Endometrium (tissue), 2 donors: ENCODE results near the gene CHAF1A.

ENCODE experiments used
- FAIRE-seq: peaks from 2 replicates; lab custom pipeline; 2012; peaks lifted over from hg19 to GRCh38; lab: Jason Lieb, UNC
- donor health status: control.
- donor health status: control.

Gene CHAF1A

DNA sequence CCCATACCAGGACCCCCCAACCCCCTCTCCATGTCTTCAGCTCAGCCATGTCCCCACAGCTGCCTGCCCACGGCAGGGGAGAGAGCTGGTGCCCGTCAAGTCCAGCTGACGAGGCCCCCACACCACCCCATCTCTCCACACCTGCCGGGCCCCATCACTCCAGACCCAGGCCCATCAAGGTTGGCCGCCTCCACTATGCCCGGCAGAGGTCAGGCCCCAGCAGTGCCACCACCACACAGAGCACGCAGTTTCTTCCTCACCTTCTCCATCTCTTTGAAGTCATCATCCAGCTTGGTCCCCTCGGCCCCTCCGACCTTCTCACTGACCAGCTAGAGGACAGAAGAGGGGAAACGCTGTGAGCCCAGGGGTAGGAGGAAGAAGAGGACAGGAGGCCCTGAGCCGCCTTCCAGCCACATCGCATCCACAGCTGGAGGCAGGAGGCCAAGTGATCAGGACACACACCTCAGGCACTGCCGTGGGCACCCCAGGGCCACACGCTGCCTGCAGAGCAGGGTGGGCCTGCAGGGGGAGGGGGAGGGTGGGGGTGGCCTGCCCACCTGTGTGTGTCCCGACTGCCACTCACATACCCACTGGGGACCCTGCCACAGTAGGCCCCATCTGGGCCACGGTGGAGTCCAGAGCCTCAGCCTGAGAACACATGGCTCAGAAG is 35.6 kb upstream of the CHAF1A start:
- FAIRE-seq = no peak

DNA sequence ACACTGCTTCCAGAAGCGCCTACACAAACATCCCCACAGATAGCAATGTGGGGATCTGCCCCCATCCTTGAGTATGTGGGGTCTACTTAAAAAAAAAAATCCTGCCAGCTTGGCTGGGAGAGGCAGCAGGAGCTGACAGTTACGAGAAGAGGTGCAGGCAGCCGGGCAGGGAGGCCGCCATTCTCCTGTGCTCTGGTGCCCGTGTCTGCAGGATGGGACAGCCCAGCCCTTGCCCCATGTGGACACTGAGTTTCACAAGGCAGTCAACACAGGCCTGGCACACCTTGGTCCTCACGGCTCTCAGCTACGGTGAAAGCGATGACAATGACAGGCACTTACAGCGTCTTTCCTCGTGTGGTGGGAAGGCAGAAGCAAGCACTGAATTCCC is 35.1 kb upstream of the CHAF1A start:
- no peak for FAIRE-seq

DNA sequence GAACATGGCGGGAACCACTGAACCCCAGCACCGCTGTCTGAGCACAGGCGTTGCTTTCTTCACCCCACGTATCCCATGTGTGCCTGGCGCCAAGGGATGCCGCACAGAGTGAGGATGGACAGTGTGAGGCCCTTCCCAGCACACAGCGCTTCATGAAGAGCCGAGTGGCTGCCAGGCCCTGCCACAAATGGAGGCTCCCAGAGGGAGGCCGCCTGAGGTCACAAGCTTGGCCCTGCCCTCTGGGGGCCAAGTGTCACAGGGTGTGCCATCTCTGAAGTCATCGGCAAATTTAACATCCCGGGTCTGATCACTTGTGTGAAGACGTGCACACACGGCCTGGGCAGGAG is 34.7 kb upstream of the CHAF1A start:
- no peak for FAIRE-seq

DNA sequence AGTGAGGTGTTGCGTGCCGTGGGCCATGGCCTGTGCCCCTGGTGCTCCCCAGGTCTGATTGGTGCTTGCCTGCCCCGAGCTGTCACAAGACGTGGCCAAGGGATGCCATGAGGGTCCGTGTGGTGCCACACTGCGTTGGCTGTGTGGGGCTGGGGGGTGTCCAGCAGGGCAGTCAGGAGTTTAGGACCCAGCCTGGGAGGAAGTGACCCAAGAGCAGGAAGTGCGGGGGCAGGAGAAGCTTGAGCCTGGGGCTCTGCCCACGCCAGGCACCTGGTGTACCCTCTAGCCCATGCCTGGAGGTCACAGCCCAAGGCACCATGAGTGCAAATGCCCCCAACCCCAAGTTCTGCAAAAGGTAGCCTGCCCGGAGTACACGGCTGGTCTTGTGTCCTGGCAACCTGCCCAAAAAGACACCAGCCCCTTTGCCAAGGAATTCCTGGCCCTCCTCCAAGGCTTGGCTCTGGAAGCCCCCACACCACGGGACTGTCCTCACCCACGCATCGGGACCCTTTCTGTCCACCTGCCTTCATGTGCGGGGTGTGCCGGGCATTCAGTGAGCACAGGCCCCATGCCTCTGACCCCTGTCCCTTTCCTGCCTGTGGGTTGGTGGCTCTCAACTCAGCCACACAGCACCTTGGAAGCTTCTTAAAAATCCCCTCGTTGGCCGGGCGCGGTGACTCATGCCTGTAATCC is 34.2 kb upstream of the CHAF1A start:
- no peak for FAIRE-seq

DNA sequence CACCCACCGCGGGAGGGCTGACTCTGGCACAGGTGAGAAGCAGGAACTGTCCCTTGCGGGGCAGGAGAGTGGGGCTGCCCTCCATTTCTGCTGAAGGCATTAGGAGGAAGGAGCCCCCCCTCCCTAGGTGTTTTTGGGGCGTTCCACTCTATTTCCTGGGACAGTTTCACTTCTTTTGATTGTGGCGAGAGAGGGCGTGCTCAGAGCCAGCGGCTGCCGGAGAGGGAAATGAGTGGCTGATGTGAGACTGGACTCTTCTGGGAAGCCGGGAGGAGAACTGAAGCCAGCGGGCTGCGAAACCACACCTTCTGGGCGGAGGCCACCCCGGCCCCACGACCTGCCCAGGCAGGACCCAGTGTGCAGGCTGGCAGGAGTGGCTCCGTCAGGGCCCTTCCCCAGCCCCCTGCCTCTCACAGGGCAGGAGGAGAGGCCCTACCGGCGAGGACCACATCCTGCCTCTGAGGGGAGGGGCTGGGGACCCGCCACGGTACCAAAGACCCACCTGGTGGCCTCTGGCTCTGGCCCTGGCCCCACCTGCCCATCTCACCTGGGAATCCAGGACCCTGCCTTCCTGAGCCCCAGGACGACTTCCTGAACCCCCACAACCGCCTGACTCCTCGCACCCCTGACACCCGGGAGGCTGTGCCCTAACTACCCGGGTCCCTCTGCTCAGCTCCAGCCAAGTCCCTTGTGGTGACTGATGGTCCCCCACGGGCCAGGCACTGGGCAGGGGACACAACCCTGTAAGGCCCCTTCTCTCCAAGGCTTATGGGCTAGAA is 33.1 kb upstream of the CHAF1A start:
- FAIRE-seq = no peak

DNA sequence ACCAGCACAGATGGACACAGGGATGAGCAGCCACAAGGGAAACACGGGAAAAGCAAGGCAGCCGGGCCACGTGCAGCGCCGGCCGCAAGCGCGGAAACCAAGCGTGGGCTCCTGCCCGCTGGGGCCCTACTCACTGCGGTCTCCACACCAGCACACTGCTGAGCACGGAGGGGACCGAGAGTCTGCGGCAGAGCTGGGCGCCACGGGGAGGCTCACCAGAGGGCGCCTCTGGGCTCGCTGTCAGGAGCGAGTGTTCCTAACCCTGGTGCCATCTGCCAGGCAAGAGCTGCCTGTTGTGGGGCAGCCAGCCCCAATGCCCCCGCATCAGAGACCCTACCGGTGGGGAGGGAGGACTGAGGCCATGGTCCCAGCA is 32.6 kb upstream of the CHAF1A start:
- FAIRE-seq = no peak

DNA sequence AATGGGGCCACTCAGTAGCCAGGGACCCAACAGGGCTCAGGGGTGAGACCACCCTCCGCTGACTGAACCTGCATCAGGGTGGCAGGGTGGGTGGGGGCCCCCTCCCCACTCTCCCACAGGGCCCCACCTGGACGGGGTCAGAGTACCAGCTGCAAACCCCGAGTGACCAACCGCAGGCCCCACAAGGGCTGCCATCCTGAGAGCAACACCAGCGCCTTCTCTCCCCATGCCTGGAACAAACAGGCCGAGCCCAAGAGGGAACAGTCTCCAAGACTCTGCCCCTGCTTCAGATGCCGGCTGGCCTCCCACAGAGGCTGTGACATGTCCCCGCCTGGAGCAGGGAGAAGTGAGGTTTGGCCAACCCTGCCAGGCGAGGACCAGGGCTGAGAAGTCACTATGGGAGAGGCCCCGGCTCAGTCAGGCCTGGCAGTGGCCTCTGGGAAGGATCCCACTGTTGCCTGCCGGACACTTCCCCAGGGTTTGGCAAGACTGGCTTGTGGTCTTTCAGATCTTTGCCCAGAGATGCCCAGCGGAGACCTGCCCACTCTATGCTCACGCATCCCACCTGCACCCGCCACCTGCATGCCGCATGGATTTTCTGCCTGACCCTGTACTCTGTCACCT is 31.9 kb upstream of the CHAF1A start:
- FAIRE-seq = no peak

DNA sequence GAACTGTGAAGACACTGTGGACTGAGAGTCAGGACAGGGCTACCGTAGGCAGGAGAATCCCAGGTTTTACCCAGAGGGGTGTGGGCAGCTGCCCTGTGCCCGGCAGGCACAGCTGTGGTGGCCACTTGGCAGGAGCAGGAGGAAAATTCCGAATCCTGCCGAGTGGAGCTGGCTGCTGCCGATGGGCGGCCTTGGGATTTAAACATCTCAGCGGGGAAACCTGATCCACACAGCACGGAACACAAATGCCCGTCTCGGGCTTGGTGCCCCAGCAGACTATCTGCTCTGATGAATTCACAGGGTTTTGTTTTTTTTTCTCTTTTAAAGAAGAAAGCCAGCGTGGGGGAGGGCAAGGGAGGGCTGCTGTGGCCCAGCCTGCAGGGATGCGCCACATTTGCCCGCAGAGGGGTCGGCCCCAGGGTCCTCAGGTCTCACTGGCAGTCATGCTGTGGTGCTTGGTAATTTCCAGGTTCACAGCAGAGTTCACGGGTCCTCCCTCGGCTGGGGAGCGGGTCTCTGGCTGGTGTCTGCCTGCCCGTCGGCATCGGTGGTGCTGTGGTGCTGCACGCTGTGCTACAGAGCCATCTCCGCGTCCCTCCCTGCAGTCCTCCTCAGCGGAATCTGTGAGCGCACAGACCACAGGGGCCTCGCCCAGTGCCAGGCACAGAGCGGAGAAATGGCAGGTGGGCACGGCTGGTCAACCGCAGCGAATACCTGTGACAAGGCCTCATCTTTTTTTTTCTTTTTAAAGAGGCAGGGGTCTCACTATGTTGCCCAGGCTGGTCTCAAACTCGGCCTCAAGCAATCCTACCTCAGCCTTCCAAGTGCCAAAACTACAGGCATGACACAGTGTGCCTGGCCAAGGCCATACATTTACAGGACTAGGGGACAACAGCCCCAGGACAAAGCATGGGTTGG is 30.9 kb upstream of the CHAF1A start:
- no peak for FAIRE-seq

DNA sequence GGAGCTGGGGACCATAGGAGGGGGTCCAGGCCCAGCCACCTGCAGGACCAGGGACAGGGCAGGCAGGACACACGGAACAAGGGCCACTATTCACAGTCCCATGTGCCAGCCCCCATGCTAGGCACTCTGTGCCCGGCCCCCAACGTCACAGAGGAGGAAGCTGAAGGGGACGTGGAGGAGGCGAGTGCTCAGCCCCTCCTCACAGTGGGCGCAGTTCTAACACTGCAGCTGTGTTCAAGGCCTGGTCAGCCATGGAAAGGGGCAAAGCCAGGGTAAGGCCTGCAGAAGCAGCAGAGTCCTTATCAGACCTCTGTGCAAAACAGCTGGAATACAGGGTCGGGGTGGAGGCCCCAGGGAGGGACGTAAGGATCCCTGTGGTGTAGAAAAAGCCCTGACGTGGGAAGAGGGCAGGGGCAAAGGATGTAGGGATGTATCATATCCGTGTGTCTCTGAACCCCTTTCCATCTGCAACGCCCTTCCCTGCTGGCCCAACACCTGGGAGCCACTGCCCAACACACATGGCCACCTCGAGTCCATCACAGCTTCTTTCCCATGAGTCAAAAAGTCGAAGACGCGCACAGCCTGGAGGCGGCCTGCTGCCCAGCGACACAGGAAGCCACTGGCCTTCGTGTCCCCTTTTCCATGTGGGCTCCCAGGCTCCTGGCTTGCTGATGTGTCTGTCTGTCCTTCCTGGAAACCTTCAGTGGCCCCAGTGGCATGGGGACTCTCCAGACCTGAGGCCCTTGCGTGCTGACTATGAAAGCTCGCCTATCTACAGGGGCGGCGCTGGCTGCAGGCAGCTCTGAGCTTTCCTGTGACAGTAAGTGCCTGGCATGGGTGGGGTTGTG is 30.1 kb upstream of the CHAF1A start:
- no peak for FAIRE-seq

DNA sequence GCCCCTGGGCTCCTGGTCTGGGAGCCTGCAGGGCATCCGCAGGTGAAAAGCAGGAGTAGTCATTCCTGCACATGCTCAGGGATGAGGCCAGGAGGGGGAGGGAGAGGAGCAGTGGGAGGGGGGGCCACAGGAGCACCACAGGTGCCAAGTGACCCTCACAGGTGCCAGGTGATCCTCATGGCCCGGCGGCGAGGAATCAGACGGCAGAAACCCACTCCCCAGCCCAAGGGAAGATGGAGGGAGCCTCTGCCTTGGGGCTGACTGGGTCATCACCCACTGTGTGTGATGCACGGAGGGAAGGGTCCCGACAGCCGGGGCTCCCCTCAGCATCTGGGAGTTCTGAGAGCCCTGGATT is 29.4 kb upstream of the CHAF1A start:
- FAIRE-seq = no peak

DNA sequence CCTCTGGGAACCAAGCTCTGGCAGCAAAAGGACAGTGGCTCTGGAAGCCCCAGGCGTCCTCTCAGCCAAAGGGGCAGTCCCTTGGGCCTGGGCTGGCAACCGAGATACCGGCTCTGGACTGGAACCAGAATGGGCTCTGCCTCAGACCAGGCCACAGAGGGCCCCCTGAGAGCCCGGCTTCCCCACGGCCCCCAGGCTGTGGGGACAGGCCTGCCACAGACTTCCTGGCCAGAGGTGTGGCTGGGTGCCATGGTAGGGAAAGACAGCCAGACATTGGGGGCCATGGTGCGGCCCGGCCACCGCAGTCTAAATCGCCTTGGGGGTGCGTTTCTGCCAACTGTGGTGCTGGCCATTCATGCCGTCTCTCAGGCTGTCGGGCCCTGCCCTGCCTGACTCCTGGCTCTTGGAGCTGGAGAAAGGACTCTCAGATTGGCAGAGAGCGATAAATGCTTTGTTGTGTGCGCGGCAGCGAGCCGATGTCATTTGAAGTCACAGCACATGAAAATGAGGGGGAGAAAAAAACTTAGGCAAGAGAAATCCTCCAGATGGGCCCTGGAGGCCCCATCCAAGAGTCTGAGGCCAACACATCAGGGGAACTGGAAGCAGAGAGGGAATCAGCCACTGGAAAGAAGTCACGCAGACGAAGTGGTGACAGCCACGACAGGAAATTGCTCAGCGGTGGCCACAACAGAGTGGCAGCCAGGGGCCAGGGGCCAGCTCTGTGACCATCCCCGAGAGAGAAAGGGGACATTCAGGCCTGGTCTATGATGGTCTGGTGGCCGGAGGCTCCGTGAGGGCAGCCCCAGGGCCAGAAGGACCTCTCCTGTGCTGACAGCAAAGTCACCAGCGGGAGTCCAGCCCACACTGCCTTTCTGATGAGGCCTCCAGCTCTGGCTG is 28.6 kb upstream of the CHAF1A start:
- FAIRE-seq = no peak

DNA sequence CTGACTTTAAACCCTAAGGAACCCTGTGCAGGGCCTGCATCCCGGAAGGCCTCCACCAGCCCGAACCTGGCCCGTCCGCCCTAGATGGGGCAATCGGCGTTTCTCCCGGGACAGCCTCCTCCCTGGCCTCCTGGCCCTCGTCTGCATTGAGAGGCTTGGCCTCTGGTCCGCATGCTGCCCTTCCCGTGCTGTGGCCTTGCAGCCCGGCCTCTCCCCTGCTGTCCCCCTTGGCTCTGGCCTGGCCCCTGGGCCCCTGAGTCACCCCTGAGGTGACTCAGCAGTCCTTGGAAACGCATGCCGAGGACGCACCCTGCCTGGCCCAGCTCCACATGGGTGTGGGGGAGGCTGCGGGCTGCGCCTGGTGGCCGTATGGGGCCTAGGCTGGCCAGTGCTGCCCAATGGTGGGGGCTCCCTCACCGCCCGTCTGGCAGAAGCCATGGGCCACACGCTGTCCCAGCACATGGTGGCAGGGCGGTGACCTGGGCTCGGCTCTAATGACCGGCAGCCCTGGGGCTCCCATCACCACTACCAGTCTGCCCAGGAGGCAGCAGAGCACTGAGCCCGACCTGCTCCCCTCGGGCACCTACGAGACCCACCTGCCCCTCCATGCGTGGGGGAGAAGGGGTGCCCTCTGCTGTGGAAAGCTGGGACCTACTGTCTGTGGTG is 27.8 kb upstream of the CHAF1A start:
- no peak for FAIRE-seq

DNA sequence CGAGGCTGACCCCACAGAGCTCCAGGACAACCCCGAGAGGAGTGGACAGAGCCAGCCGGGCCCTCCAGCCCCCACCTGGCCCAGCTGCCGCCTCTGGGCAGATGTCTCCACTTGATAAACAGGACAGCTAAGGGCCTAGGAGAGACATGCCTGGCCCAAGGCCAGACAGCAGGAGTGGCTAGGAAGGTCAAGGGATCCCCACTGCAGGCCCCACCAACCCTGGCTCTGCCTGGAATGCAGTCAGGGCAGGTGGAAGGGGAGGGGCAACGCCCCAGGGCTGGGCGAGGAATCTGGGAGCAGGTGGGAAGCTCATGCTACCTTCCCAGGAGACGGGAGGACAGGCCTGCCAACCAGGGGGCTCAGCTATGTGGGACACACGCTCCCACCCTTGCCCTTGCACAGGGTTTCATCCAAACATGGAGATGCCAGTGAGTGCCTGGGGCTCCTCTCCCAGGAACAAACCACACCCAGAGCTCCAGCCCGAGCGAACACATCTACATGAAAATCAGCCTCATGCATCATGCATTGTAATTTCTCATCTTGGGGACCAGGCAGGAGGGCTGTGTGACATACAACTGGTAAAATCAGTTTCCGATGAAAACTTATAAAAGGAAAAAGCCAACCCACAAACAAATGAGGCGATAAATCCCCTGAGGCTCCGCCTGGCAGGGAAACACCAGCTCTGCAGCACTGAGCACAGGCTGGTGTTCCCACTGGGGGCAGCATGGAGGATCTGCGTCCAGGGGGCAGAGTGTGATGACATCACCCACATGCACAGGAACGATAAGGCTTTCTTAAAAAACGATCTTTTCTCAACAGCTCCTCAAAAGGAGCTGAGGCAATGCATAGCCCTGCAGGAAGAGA is 27.0 kb upstream of the CHAF1A start:
- no peak for FAIRE-seq

DNA sequence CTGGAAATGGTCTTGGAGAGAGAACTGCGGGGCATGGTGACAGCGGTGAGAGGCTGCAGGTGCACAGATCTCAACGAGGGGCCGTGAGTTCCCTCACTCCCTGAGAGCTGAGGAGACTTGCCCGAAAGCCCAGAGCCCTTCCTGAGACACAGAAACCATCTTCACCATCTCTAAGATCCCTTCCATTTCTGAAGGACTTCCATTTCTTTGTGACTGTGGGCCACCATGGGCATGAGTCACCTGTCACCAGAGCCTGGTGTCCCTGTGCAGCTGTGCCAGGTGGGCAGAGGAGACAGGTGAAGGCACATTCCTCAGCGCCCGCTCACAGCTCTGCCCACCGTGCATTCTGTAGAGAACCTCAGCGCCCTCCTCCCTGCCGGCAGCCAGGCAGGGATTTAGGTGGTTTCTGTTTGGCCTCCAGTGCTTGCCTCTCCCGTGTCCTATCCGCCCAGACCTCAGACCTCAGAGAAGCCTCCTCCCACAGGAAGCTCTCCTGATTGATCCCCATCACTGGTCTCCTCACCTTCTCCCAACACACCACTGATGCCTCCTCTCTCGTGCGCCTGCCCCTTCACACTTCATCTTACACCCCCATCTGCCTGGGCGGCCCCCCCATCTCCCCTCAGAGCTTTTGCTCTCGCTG is 26.3 kb upstream of the CHAF1A start:
- FAIRE-seq = no peak

DNA sequence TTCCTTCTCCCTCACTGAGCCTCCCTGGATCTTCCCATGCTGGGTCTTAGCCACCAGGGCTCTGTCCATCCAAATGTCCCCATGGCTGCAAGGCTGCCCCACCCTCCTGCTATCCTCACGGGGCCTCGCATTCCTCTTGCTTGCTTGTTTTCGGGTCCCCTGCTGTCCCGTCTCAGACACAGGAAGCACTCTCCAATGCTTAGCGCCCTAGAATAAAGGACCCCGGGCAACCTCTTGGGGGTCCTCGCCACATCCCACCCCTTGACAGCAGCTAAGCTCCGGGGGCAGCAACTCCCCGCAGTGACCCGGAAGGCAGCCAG is 25.8 kb upstream of the CHAF1A start:
- FAIRE-seq = no peak

DNA sequence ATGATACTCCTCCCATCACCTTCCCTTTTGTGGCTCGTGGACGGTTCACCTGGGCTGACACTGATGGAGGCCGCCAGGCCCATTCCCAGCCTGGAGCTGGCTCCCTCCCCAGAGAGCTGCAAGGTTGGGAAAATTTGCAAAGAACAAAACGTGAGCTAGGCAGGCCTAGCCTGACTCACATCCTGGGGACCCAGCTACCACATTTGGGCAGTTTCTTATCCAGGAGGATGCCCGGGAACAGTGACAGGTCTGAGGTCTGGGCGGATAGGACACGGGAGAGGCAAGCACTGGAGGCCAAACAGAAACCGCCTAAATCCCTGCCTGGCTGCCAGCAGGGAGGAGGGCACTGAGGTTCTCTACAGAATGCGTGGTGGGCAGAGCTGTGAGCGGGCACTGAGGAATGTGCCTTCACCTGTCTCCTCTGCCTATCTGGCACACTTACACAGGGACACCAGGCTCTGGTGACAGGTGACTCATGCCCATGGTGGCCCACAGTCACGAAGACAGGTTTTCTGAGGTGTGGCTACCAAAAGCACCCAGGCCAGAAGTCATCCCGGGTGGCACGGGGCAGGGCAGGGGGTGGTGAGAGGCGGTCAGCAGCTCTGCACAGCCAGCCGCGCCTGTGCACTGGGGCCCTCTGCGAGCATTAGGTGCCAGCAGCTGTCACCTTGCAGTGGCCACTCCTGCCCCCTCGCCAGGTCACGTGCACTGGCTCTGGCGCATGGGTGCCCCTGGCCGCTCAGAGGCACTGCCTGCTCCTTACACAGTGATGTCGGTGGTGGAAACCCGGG is 25.3 kb upstream of the CHAF1A start:
- no peak for FAIRE-seq

DNA sequence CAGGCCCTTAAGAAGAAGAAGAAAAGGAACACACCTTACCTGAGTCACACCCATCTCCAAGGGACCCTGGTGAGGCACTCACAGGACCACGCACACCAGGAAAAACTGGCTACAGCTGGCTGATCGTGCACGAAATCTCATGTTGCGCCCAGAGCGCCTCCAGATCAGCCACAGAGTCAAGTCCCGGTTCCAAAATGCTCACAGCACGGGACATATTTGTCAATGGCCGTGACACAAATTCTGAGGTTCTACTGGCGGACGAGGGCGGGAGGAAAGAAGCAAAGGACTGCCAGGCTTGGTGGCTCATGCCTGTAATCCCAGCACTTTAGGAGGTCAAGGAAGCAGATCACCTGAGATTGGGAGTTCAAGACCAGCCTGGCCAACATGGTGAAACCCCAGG is 23.6 kb upstream of the CHAF1A start:
- no peak for FAIRE-seq
